ENCODE measurements around the gene SELENOK. TPM values are rescaled to one million over a fixed set of nuclear protein-coding genes. Genes with fewer than 3 reads are reported as not detected.

SELENOK gene
- total RNA-seq, 1 experiment from 2014 or later: 51.5 TPM

DNA sequence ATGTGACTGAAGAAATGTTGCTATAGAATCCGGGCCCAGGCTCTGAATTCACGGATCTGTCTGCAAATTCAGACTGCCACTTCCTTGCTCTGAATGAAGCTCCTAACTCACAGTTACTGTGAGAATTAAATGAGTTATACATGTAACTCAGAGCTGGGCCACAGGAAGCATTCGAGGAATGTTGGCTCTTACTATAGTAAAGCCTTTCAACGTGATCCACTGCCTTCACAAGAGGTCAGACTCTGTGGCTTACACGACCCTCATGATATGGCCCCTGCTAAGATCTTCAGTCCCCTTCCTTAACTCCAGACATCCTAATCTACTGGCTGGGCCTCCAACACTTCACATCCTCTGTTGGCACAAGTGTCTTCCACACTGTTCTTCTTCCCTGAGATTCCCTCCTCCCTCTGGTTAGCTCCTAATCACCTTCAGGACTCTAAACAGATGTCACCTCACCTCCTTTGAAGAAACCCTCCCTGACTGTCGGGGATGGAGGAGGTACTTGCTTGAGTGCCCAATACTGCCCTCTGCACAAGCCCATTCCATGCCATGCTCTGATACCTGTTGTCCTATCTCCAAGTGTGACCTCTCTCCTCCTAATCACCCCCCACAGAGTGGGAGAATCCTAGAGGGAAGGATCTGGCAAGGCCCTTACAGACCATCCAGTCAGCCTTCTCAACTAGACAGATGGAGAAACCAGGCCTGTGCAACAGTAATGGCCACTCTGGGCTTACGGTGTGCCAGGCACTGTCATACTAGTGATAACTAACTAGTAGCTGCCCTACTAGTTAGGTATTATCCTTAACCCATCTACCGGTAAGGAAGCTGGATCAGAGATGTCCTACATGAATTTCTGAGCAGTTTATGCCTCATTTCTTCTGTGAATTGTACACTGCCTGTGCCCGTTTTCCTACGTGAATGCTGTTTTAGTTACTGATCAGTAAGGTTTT is 11.0 kb downstream of the SELENOK start:
- Histone ChIP-seq H3K4me3 (ENCODE audit: low read depth, low read length) (peak overlapping the region; percentile 81), H3K4me1 (peaks cover 13% of the 10 kb centered on the region), H3K9me3 (no peaks in the 10 kb centered on the region), H3K27me3 (replicated peaks; ENCODE audit: control insufficient read depth, insufficient read depth, low read length) (no peaks in the 10 kb centered on the region), H3K36me3 (ENCODE audit: control insufficient read depth, insufficient read depth, low read length) (peaks cover 2% of the 10 kb centered on the region; the same call in 1 of the 2 replicates)
- BruUV-seq (replicated peaks): no TSS peak
- ChIA-PET POLR2A (interaction anchor here (0.6 kb wide), 1 partner anchor 11 kb away, joined by 8 read pairs; the partner anchor contains the start of gene SELENOK), CTCF (interaction anchor here (0.7 kb wide), 1 partner anchor 177 kb away, joined by 3 read pairs; no protein-coding TSS in a partner anchor)
- H3K27me3 Mint-ChIP-seq (ENCODE audit: insufficient read depth, unreplicated experiment): no peaks in the 10 kb centered on the region
- peaks cover 21% of the 10 kb centered on the region for H3K4me1 Mint-ChIP-seq (ENCODE audit: low read depth, unreplicated experiment)
- peak overlapping the region; percentile 93 for H3K4me3 Mint-ChIP-seq (ENCODE audit: unreplicated experiment)
- peaks cover 47% of the 10 kb centered on the region for H3K36me3 Mint-ChIP-seq (ENCODE audit: insufficient read depth, unreplicated experiment)
- H3K27ac Mint-ChIP-seq (ENCODE audit: unreplicated experiment): peak overlapping the region; percentile 76
- intact Hi-C loops (cut with micrococcal nuclease; ENCODE audit: unreplicated experiment): loop anchor here (2.0 kb wide), 1 partner anchor 34 kb away; the partner anchor contains the start of genes CHDH and IL17RB
- no peaks in the 10 kb centered on the region for H3K9me3 Mint-ChIP-seq (ENCODE audit: unreplicated experiment)
- DNase-seq: no peak
- TF ChIP-seq, protein P1, sequence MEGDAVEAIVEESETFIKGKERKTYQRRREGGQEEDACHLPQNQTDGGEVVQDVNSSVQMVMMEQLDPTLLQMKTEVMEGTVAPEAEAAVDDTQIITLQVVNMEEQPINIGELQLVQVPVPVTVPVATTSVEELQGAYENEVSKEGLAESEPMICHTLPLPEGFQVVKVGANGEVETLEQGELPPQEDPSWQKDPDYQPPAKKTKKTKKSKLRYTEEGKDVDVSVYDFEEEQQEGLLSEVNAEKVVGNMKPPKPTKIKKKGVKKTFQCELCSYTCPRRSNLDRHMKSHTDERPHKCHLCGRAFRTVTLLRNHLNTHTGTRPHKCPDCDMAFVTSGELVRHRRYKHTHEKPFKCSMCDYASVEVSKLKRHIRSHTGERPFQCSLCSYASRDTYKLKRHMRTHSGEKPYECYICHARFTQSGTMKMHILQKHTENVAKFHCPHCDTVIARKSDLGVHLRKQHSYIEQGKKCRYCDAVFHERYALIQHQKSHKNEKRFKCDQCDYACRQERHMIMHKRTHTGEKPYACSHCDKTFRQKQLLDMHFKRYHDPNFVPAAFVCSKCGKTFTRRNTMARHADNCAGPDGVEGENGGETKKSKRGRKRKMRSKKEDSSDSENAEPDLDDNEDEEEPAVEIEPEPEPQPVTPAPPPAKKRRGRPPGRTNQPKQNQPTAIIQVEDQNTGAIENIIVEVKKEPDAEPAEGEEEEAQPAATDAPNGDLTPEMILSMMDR (IDR thresholded peaks at IDR 0.05; ENCODE audit: insufficient read depth in 1 of 2, low read depth in 1 of 2, low read length in 1 of 2, severe bottlenecking in 1 of 2, unreplicated experiment in 1 of 2): no peak

DNA sequence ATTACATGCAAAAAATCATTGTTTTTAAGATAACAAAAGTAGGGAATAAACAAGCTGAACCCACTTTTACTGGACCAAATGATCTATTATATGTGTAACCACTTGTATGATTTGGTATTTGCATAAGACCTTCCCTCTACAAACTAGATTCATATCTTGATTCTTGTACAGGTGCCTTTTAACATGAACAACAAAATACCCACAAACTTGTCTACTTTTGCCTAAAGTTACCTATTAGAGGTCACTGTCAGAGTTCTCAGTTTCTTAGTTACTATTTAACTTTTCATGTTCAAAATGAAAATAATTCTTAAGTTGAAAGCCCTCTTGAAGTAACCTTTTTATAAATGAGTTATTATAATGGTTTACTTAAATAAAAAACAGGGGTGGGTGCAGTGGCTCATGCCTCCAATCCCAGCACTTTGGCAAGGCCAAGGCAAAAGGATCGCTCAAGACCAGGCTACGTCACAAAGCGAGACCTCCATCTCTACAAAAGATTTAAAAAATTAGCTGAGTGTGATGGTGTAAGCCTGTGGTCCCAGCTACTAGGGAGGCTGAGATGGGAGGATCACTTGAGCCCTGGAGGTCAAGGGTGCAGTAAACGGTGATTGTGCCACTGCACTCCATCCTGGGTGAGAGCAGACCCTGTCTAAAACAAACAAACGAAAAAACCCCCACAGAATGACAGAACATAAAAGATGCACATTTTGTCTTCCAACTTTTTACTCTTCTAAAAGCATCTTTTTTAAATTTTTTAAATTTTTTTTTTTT is 25.7 kb downstream of the SELENOK start:
- intact Hi-C loops (cut with micrococcal nuclease; ENCODE audit: unreplicated experiment): no loop called here
- no peaks in the 10 kb centered on the region for H3K27me3 ChIP-seq (replicated peaks; ENCODE audit: control insufficient read depth, insufficient read depth, low read length)
- H3K4me1 ChIP-seq: no peaks in the 10 kb centered on the region
- TF ChIP-seq, protein P1 (IDR thresholded peaks at IDR 0.05; ENCODE audit: insufficient read depth in 1 of 2, low read depth in 1 of 2, low read length in 1 of 2, severe bottlenecking in 1 of 2, unreplicated experiment in 1 of 2): no peak
- H3K36me3 ChIP-seq (ENCODE audit: control insufficient read depth, insufficient read depth, low read length): no peaks in the 10 kb centered on the region; the same call in none of the 2 replicates
- no peaks in the 10 kb centered on the region for H3K27me3 Mint-ChIP-seq (ENCODE audit: insufficient read depth, unreplicated experiment)
- H3K9me3 Mint-ChIP-seq (ENCODE audit: unreplicated experiment): no peaks in the 10 kb centered on the region
- H3K9me3 ChIP-seq: no peaks in the 10 kb centered on the region
- no TSS peak for BruUV-seq (replicated peaks)
- DNase-seq: no peak
- no peak overlapping the region for H3K4me3 Mint-ChIP-seq (ENCODE audit: unreplicated experiment)
- no peak overlapping the region for H3K27ac Mint-ChIP-seq (ENCODE audit: unreplicated experiment)
- ChIA-PET POLR2A (no interaction called here), CTCF (no interaction called here)
- peaks cover 43% of the 10 kb centered on the region for H3K36me3 Mint-ChIP-seq (ENCODE audit: insufficient read depth, unreplicated experiment)
- H3K4me3 ChIP-seq (ENCODE audit: low read depth, low read length): no peak overlapping the region
- no peaks in the 10 kb centered on the region for H3K4me1 Mint-ChIP-seq (ENCODE audit: low read depth, unreplicated experiment)

DNA sequence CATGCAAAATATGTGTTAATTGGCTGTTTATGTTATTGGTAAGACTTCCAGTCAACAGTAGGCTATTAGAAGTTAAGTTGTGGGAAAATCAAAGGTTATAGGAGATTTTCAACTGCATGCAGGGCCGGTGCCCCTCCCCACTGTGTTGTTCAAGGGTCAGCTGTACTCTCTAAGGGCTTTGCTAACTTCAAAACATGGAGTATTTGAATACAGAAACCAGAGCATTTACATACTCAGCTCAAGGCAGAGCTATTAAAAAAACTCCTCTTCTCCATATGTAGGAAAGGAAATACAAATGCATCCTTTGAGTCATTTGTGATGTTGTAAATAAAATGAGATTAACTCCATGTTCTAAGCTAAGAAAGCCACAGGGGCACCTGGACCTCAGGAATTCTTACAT is 28.5 kb downstream of the SELENOK start:
- Histone ChIP-seq H3K4me1 (no peaks in the 10 kb centered on the region), H3K9me3 (no peaks in the 10 kb centered on the region), H3K4me3 (ENCODE audit: low read depth, low read length) (no peak overlapping the region), H3K36me3 (ENCODE audit: control insufficient read depth, insufficient read depth, low read length) (no peaks in the 10 kb centered on the region; the same call in 1 of the 2 replicates), H3K27me3 (replicated peaks; ENCODE audit: control insufficient read depth, insufficient read depth, low read length) (no peaks in the 10 kb centered on the region)
- ChIA-PET CTCF (no interaction called here), POLR2A (no interaction called here)
- Mint-ChIP-seq H3K9me3 (ENCODE audit: unreplicated experiment) (no peaks in the 10 kb centered on the region), H3K27ac (ENCODE audit: unreplicated experiment) (no peak overlapping the region), H3K36me3 (ENCODE audit: insufficient read depth, unreplicated experiment) (peaks cover 43% of the 10 kb centered on the region), H3K4me1 (ENCODE audit: low read depth, unreplicated experiment) (no peaks in the 10 kb centered on the region), H3K4me3 (ENCODE audit: unreplicated experiment) (no peak overlapping the region), H3K27me3 (ENCODE audit: insufficient read depth, unreplicated experiment) (no peaks in the 10 kb centered on the region)
- TF ChIP-seq, protein P1 (IDR thresholded peaks at IDR 0.05; ENCODE audit: insufficient read depth in 1 of 2, low read depth in 1 of 2, low read length in 1 of 2, severe bottlenecking in 1 of 2, unreplicated experiment in 1 of 2): no peak
- intact Hi-C loops (cut with micrococcal nuclease; ENCODE audit: unreplicated experiment): no loop called here
- no TSS peak for BruUV-seq (replicated peaks)
- DNase-seq: no peak
